HG03575 (cell line): ENCODE data around the gene DHX34.

Experiments used
- ATAC-seq: cut with Tn5 transposase; IDR thresholded peaks from one replicate; pipeline ENCODE4 v1.9.1; 2021; ENCODE audit not compliant: unreplicated experiment, insufficient number of reproducible peaks, low FRiP score; ENCODE audit errors: extremely low read depth

Gene DHX34

GRCh38 chr19:47427241-47428176 lies 78.4 kb downstream of the DHX34 start:
- ATAC-seq, result no peak

GRCh38 chr19:47428177-47428894 lies 79.2 kb downstream of the DHX34 start:
- ATAC-seq, result no peak

GRCh38 chr19:47429140-47429793 lies 80.2 kb downstream of the DHX34 start:
- no peak for ATAC-seq

- no peak for ATAC-seq
Measured at GRCh38 chr19:47430041-47430802, 81.1 kb downstream of the DHX34 start.

- ATAC-seq, result no peak
Measured at GRCh38 chr19:47432091-47432490, 83.0 kb downstream of the DHX34 start.
